AG10803 (cell line): Measurements from ENCODE around the gene BEND4.

Source experiments
- DNase-seq: peaks from one replicate; pipeline ENCODE4 v3.0.0; 2010; ENCODE audit warnings: low read depth
- H3K4me3 ChIP-seq: 2 replicates; pipeline ENCODE4 v1.5.1; 2011; ENCODE audit warnings: mild to moderate bottlenecking, low read length, control low read depth
- CTCF ChIP-seq: conservative IDR thresholded peaks from 2 replicates; pipeline ENCODE4 v1.5.1; 2011; ENCODE audit warnings: mild to moderate bottlenecking, low read length, control low read depth, inconsistent platforms

The BEND4 gene

GRCh38 chr4:42136371-42136770 is 16.1 kb downstream of the BEND4 start:
- H3K4me3 ChIP-seq, result no peak overlapping the region
- no peak for DNase-seq
- TF ChIP-seq CTCF, result no peak

GRCh38 chr4:42133006-42133405 is 19.4 kb downstream of the BEND4 start:
- no peak for DNase-seq
- H3K4me3 ChIP-seq, result no peak overlapping the region
- no peak for TF ChIP-seq CTCF

- DNase-seq, result no peak
- no peak overlapping the region for H3K4me3 ChIP-seq
- TF ChIP-seq CTCF, result no peak
These were observed 20.4 kb downstream of the BEND4 start for GRCh38 chr4:42132099-42132498.

- DNase-seq, result no peak
- H3K4me3 ChIP-seq, result no peak overlapping the region
- no peak for TF ChIP-seq CTCF
These were observed 29.3 kb downstream of the BEND4 start for GRCh38 chr4:42123071-42123644.

GRCh38 chr4:42122237-42122636 is 30.2 kb downstream of the BEND4 start:
- no peak overlapping the region for H3K4me3 ChIP-seq
- TF ChIP-seq CTCF, result no peak
- no peak for DNase-seq

GRCh38 chr4:42119886-42120285 is 32.6 kb downstream of the BEND4 start:
- no peak for DNase-seq
- TF ChIP-seq CTCF, result no peak

GRCh38 chr4:42112846-42113245 is 39.6 kb downstream of the BEND4 start:
- TF ChIP-seq CTCF, result no peak
- no peak for DNase-seq
- no peak overlapping the region for H3K4me3 ChIP-seq

More at GRCh38 chr4:42119886-42120285, 32.6 kb downstream of the BEND4 start:
- no peak overlapping the region for H3K4me3 ChIP-seq
